Activated T-cell treated with anti-CD3 and anti-CD28 coated beads for 1 hour (primary cell): Measurements from ENCODE around the gene TACR1.
"Not testable (repeated sequence)": the region's sequence is repeated elsewhere in the genome, so short reads cannot be mapped to it uniquely, and the experiment has no call there.

ENCODE experiments used
- DNase-seq: peaks from one replicate; pipeline ENCODE4 v3.0.0-alpha.2; 2020; ENCODE audit warnings: low read depth

TACR1 gene

DNA sequence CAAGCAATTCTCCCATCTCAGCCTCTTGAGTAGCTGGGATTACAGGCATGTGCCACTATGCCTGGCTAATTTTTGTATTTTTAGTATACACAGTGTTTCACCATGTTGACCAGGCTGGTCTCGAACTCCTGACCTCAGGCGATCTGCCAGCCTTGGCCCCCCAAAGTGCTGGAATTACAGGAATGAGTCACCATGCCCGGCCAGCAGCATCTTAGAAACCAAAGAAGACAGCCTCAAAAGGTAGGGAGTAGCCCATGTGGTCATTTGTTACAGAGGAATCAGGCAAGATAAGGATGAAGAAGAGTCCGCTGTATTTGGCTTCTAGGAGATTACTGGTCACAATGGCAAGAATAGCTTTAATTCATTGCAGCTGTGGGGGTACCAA lies 53.1 kb downstream of the TACR1 start:
- not testable (repeated sequence) for DNase-seq

DNA sequence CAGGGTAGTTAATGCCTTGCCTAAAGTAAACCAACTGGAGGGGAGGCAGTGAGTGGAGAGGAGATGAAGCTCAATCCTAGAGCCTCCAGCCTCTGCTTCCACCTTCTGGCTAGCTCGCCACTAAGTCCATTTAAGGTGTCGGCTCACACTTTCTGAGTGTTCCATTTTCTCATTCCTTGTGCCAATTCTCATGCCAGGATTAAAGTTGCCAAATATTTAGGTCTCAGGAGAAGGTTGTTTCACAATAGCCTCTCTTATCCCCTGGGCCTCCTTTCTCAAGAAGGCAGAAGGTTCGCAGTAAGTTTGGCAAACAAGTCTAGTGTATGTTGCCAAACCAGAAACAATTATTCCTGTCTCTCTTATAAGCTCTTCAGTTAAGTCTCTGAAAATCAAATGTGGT lies 57.2 kb downstream of the TACR1 start:
- DNase-seq: no peak

DNA sequence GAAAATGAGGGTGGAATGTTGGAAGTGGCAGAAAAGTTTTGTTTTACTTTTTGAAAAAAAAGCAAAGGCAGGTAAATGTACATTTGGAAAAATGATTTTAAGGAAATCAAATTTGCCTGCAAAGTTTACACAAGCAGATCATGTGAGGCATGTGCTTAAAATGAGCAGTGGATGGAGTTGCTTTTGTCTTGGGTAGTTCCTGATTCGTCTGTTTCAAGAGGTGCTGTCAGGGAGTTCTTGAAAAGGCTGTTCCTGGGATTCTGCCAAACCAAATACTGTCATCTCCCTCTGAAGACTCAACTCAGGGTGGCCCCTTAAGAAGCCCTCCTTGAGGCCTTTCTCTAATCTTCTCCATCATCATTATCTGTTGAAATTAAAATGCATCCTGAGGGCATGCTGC lies 59.0 kb downstream of the TACR1 start:
- no peak for DNase-seq

DNA sequence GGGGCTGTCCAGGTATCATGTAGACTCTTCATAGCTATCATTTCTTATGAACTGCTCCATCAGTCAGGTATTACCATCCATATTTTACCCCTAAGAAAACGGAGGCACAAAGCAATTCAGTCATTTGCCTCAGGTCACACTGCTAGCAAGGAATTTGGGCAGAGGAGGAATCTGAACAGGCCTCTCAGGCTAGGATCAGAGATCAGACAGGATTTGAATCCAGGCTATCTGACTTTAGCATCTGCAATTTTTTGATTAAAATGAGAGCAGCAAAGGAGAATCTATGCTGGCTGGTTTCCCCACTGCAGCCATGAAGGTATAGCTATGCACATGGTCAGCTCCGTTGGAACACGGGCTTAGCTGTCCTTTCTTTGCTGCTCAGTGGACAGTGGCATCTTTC lies 60.1 kb downstream of the TACR1 start:
- DNase-seq: no peak

DNA sequence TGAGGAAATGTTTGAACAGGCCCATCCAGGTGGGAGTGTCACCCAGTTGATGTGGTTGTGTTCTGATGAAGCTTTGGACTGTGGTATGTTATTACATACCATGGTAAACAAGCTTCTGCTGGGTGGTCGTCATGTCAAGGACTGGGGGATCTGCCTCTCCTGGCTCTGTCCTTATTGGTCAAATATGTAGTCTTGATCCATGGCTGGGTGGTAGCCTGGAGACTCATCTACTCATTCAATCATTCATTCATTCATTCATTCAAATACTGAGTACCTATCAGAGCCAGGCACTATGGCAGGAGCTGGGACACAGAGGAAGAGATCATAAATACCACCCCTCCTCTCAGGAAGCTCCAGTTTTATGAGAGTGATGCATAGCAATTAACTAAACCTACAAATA lies 60.8 kb downstream of the TACR1 start:
- no peak for DNase-seq

DNA sequence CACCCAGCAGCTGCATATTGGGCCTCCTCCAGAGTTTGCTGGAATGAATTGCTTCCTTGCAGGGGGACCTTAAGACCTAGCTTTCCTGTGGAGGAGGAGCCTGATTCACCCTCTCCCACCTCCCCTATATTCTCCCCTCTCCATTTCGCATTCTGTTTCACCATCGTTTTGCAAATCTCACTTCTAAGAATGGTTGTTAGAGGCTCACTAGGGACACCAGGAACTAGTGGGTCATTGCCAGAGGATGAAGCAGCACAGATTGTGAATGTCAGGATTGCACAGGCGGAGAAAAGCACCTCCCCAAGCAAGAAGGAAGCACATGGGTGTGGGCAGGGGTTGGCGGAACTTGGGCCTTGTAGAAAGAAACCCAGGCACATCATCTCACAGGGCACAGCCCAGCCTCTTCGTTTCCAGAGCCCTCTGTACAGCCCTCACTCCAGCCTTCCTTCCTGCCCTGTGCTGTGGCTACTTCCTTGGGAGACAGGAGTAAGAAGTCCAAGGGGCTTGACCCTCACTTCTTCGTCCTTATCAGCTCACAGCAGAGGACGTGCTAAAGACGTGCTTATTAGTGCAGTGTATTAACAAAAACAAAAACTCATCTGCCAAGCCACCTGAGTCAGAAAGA lies 63.4 kb downstream of the TACR1 start:
- DNase-seq: no peak

DNA sequence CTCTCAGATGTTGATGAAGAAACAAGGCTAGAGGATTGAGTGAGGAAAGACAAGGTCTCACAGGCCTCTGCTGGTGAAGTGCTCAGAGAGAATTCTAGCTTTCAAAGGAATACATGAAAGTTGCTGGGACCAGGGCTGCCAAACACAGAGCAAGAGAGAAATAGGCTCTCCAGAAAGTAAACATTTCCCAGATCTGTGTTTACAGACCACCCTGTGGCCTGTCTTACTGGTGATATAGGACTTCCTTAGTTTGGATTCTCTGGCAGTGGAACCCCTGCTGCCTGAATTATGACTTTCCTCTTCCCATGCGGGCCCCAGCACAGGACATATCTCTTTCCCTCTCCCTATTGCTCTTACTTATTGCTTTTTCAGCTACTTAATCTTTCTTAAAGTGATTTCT lies 64.5 kb downstream of the TACR1 start:
- no peak for DNase-seq

DNA sequence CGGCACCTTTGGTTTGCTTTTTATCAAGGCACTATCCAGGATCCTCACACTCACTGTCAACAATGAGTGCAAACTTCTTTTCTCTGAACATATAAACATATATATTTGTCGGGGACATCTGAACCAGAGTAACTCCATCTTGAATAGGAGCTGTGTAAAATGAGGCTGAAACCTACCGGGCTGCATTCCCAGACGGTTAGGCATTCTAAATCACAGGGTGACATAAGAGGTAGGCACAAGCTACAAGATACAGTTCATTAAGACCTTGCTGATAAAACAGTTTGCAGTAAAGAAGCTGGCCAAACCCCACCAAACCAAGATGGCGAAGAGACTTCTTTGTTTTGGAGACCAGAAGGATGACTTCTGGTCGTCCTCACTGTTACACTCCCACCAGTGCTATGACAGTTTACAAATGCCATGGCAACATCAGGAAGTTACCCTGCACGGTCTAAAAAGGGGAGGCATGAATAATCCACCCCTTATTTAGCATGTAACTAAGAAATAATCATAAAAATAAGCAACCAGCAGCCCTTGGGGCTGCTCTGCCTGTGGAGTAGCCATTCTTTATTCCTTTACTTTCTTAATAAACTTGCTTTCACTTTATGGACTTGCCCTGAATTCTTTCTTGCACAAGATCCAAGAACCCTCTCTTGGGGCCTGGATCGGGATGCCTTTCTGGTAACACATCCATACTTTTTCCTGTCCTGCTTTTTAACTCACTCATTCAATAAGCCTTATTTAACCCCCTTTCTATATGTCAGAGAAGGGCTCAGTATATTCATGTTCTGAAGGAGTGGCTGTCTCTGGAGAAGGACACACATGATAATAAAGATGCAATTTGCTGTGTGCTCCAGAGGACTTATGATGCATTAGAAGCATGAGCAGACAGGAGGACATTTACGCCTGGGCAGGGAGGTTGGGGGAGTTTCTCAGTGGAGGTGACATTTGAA lies 65.4 kb downstream of the TACR1 start:
- no peak for DNase-seq

DNA sequence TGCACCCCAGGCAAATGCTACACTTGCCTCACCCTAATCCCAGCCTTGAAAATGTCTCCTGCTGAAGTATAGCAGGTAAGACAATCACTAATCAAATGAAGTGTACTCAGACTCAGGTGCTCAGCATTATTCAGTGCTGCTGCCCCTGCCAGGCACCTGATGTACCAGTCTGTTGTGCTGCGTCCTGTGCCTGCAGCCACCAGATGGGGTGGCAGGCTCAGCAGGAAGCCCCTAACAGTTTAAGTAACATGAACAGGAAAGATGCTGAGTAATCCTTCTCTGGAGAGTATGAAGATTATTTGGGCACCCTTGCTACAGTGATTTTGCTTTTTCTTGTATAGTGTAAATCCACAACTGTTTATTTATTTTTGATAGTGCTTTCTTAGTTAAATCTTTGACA lies 69.1 kb downstream of the TACR1 start:
- no peak for DNase-seq

DNA sequence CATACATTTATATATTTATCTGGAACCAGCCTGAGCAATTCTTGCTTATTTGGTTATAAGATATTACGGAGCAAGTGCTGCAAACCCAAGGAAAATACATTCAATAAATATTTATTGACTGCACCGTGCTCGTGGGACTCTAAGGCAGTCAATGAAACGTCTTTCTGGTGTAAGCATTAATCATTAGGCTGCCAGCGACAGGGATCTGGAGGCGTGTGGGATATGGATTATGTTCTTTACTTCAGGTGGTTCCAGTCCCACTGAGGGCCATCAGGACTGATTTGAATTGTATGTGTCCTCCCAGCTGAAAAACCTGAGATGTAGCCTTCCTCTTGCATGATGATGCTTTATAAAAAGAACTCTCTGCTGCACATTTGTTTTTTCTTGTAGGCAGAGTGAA lies 75.4 kb downstream of the TACR1 start:
- DNase-seq: no peak

DNA sequence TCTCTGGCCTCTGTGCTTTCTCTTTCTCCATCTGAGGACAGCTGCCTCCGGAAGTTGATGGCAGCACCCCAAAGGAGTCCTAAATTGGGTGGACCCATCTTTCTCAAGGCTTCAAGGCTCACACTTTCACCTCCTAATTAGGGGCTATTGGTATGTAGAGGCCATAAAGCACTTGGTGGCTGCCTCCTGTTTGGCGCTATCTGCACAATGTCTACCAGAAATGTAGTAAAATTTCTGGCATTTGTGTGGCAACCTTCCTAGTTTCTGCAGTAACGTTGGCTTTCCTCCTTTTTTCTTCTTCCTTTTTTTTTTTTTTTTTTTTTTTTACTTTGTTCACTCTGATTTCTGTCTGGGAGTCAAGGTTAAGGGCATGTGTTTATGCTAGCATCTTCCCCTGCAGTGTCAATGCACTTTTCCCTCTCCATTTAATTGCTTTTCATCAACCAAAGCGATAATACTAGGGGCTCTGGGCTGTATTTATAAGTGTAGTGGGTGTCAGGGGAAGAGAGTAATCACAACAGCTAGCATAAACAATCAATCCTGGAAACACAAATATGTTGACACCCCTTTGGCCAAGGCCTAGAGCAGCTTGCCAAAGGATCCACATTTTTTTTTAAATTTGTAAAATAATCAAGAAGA lies 86.0 kb downstream of the TACR1 start:
- DNase-seq: no peak

DNA sequence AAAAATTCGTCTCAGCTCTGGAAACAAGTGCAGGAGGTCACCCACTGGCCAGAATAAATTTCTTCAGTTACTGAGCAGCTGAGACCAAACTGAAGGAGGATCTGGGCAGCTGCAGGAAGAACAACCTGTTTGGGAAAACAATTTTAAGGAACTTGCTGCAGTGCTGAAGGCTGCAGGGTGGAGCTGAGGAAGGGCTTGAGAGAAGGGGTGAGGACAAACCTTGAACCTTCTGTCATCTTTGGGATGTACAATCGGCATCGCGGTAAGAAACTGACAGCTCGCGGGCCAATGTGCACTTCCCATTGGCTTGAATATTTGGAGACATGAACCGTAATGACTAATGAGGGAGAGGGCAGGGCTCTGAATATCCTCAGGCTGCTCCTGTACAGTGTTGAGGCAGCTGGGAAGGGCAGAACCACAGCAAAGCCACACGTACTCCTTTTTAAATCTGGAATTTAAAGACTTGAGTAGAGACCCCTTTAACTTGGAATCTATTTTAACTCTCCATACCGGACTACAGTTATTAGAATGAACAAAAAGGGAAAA lies 90.3 kb downstream of the TACR1 start:
- DNase-seq: no peak

DNA sequence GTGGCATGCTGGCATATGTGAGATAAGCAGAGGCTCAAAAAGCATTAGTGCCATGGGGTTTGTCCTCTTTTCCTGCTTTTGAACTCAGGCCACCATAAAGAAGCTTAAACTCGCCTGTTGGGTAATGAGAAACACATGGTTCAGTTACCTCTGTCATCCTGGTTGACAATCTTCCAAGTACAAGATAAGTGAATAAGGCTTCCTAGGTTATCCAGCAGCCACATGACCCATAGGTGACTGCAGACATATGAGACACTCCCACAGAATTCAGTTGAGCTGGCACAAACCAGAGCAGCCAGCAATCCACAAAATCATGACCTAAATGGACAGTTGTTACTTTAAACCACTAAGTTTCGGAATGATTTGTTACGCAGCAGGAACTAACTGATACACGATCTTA lies 97.3 kb downstream of the TACR1 start:
- DNase-seq: no peak

DNA sequence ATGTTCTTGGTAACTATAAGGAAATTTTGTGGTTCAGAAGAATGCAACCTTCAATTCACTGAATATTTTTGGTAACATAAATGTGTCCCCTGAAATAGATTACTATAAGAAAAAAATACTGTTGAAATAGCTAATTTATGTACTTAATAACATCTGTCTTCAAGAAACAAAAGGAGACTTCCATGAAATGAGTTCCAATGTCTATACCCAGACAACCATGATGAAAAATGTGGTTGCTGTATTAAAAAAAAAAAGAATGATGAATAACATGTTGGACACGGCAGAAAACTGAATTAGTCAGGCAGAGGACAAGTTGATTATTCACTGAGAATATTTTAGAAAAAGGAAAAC lies 98.5 kb downstream of the TACR1 start:
- no peak for DNase-seq

DNA sequence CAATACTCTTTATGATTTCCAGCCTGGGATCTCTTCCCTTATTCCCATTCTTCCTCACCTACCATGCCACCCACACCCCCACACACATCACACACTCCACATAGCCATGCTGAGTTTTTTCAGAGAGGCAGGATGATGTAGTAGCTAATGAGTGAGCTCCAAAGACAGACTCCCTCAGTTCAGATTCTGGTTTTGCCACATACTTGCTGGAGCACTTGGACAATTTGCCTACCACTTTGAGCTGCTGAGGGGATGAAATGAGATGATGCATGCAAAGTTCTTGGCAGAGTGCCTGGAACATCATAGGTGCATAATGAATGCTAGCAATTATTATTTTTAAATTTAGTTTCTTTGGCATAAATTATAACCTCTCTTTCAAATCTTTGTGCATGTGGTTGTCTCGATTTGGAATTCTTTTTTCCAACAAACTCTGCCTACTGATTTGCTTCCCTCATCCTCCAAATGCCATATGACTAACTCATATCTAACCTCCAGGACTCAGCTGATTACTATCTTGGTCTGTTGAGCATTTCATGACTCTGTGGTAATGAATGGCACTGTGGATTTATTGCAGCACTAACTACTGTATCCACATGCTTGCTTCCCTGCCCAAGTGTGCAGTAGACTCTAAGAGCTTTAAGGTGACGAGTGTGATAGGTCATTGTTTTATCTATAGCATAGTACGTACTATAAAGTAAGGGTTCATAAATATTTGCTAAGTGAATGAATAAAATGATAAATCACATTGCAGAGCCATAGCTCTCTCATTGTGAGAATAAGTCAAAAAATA lies 99.1 kb downstream of the TACR1 start:
- no peak for DNase-seq

DNA sequence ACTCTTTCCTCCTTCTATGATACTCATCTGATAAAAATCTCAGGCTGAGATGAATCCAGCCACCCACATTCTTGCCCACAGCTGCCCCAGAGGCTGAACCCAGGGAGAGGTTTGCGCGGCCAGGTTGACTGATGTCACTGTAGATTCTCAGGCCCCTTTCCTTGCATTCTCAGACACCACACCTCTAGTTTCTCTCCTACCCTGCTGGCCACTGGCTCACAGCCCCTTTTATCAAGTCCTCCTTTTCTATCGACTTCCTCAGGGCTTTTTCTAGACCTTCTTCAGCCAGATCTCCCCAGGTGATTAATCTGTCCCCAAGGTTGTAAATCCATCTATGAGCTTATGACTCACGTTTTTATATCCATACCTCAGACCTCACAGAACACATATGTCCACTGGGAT lies 99.8 kb downstream of the TACR1 start:
- no peak for DNase-seq

DNA sequence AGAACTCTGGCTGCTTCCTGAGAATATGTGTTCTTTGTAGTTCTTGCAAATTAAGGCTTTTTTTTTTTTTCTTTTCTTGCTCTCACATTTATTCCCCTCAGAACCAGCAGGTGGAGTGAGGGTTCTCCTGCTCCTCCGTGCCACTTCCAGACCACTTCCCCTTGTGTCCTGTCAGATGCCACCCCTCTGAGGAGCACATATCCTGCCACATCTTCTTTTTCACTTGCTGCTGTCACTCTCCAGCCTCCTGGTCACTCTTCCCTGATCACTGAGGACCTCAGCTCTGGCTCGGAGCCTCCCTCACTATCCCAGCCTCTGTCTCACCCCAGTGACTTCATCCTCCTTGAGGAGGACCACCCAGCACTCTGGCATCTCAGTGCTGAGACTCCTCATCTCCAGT lies 100.5 kb downstream of the TACR1 start:
- no peak for DNase-seq

DNA sequence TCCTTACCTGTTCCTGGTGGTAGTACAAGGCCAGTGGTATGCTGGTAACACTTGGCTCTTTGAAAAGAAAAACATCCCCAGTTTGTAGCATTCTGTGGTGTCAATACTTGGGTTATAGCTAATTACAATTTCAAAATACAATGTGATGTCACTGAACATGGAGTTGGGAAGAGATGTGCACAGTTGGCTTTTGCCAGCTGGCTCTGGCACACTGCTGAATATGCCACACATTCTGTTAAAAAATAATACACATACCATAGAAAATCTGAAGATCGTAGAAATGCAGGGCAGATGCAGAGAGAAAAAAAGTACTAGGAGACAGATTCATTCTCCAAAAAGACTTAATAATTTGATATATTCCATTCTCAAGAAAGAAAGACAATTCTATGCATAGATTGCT lies 101.5 kb downstream of the TACR1 start:
- DNase-seq: no peak

DNA sequence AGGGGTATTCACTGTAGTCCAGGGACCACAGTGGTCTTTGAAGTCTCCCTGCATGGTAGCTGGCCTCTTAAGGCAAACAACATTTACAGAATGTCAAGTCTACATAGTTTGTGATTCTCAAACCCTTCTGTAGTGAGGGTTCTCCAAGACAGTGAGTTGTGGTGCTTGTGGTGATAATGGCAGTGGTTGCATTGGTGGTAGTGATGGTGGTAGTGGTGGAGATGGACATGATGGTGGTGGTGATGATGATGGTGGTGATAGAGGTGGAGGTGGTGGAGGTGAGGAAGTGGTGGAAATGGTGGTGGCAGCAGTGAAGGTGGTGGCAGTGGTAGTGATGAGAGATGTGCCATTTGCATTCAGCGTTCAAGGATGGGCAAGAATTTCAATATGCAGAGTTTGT lies 104.9 kb downstream of the TACR1 start:
- DNase-seq: no peak

DNA sequence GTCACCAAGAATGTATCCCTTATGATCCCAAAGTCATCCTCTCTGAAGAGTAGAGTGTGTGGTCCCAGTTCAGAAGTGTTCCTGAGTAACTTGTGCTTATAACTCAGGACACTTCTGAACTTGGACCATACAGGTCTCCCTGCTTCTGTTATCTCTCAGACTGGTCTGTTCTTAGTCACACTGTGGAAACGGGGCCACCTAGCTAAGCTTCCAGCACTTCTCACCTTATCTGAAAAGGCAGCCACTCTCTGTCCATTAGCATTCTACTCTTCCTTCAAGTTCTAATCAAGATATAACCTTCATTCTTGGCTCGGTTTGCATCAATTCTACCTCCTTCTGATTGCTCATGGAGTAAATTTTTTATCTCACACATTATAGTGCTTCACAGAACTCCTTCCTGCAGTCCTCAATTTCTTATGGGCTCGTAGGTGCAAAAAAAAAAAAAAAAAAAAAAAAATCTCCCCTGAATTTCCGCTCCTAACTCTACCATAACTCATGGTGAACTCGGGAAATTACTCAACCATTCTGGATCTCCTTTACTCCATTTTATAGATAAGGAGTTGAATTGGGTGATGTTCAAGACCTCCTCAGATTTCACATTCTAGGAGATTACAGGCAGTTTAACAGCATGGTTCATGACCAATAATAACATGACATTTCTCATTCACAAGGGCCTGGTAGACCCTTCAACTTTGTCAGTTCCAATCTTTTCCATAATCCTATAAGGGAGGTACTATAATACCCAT lies 108.4 kb downstream of the TACR1 start:
- no peak for DNase-seq

DNA sequence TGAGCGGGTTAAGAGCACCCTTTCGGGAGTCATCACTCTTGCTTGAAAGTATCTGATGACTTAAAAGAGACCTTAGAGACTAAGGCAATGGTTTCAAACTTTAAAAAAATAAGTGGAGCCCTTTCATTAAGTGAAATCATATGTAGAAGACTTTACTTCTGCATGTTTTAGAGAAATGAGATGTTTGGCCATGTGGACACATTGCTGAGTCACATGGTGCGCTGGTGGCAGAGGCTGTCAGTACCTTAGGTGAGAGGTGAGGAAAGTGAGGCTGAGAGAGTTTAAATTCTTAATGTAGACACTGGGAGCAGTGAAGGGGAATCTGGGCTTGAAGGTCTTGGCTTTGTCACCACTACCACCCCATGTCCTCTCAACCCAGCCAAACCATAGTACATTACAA lies 109.8 kb downstream of the TACR1 start:
- no peak for DNase-seq

DNA sequence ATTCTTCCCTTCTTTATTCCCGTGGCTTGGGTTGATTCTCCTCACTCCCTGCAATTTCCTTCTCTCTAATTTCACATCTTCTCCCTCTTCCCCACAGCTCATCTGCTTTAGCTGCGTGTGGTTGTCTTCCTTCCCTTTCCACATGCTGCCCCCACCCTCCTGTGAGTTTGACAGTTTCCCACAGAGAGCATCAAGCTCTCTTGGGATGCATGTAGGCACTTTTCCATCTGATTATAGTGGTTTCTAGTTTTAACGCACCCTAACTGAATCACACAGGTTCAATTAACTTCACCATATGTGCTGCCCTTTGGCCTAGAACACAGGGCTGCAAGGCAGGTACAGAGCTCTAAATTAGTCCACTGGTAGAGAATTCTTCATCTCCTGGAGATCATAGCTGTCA lies 110.5 kb downstream of the TACR1 start:
- DNase-seq: no peak
